ENCODE data around the gene ADAM19.

ADAM19 gene

DNA sequence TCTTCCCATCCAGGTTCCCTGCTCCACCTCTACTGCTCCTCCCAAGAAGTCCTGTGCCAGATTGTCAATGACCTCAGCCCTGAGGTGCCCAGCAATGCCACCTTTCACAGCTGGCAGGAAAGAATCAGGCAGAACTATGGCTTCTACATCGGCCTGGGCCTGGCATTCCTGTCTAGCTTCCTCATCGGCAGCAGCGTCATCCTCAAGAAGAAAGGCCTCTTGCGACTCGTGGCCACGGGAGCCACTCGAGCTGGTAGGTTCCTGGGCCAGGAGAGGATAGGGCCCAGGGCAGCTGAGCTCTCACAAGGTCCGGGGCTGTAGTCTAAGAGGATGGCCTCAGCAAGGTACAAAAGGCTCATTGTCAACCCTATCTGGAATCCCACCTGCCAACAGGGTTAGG, 112.5 kb downstream of the ADAM19 start:
- Mint-ChIP-seq H3K27ac (no peak overlapping the region), H3K36me3 (ENCODE audit: low read depth) (no peaks in the 10 kb centered on the region), H3K4me3 (no peak overlapping the region), H3K9me3 (no peaks in the 10 kb centered on the region), H3K27me3 (ENCODE audit: low read depth, poor library complexity) (peaks cover 51% of the 10 kb centered on the region), H3K4me1 (peaks cover 25% of the 10 kb centered on the region)
- TF ChIP-seq, protein P1, sequence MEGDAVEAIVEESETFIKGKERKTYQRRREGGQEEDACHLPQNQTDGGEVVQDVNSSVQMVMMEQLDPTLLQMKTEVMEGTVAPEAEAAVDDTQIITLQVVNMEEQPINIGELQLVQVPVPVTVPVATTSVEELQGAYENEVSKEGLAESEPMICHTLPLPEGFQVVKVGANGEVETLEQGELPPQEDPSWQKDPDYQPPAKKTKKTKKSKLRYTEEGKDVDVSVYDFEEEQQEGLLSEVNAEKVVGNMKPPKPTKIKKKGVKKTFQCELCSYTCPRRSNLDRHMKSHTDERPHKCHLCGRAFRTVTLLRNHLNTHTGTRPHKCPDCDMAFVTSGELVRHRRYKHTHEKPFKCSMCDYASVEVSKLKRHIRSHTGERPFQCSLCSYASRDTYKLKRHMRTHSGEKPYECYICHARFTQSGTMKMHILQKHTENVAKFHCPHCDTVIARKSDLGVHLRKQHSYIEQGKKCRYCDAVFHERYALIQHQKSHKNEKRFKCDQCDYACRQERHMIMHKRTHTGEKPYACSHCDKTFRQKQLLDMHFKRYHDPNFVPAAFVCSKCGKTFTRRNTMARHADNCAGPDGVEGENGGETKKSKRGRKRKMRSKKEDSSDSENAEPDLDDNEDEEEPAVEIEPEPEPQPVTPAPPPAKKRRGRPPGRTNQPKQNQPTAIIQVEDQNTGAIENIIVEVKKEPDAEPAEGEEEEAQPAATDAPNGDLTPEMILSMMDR (IDR thresholded peaks at IDR 0.05): no peak
- no peak for DNase-seq

DNA sequence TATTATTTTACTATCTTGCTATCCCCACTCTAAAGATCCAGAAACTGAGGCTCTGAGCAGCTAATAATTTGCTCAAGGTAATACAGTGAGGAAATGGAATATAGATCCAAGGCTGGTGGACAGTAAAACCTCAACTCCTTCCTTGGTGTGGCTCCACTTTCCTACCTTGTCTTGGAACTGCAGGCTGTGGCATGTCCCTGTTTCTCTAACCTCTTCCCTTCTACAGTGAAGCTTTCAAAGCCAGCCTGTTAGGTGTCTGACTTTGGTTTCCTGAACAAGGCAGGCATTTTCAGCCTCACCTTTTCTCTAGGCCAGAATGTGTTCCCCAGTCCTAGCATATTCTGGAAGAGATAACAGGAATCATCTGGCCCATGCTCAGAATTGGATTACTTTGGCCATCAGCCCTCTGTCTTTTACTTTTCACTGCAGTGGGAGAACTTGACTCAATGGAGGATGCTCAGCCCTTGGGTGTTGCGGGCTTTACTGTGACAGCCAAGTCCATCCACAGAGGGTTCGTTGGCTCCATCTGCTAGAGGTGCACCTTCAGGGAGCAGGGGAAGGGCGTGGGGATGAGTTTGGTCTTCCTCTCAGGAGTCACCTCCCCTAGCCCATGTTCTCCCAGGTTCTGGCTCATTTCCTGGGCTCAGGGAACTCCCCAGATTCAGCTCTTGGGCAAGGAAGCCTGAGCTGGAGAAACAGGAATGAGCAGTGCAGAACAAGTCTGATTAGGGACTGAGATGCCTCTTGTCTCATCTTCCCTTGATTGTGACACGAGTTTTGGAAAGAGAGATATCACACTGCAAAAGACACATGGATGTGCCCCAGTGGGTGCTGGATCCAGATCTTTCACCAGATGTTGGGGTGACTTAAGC, 114.4 kb downstream of the ADAM19 start:
- peaks cover 60% of the 10 kb centered on the region for H3K27me3 Mint-ChIP-seq (ENCODE audit: low read depth, poor library complexity)
- H3K36me3 Mint-ChIP-seq (ENCODE audit: low read depth): no peaks in the 10 kb centered on the region
- H3K4me1 Mint-ChIP-seq: peaks cover 26% of the 10 kb centered on the region
- peak overlapping the region; percentile 77 for H3K4me3 Mint-ChIP-seq
- TF ChIP-seq, protein P1 (IDR thresholded peaks at IDR 0.05): no peak
- DNase-seq: no peak
- H3K9me3 Mint-ChIP-seq: no peaks in the 10 kb centered on the region
- H3K27ac Mint-ChIP-seq: no peak overlapping the region

DNA sequence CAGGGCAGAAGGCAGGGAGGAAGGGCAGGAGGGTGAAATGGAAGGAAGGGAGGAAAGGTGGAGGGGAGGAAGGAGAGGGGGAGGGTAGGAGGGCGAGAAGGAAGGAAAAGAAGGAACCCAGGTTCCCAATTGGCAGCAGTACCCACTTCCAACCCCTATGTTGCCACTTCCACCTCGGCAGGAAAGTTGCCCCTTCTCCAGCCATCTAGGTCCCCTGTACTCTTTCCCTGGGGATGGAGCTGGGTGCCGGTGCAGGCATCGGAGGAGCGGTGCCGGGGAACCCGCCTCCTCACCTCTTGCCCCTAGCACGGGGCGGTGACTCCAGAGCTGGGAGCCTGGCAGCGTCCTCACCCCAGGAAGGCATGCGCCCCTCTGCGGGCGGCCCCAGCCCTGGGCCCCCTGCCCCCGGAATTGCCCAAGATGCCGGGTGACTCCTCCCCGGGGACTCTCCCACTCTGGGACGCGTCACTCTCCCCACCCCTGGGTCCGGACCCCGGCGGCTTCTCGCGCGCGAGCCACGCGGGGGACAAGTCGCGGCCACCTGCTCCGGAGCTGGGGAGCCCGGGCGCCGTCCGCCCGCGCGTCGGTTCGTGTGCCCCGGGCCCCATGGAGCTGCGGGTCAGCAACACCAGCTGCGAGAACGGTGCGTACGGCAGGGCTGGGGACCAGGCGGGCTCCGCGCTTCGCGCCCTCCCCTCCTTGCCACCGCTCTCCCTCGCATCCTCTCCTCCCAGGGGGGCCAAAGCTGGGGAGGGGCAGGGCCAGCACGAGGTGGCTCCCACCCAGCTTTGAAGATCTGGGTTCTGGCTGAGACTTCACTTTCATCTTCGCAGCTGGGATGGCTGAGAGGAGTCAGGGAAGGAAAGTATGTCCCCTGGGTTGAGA, 115.6 kb downstream of the ADAM19 start, which contains the start of gene NIPAL4:
NIPAL4 (plus strand) TSS at position 499 of the 885 bp plus-strand sequence; CDS start at position 607, 108 bp downstream.
- H3K36me3 Mint-ChIP-seq (ENCODE audit: low read depth): no peaks in the 10 kb centered on the region
- peaks cover 26% of the 10 kb centered on the region for H3K4me1 Mint-ChIP-seq
- peak within 1 kb of the TSS; percentile 77 for H3K4me3 Mint-ChIP-seq
- peak; percentile 50 for DNase-seq
- TF ChIP-seq, protein P1 (IDR thresholded peaks at IDR 0.05): no peak
- H3K27ac Mint-ChIP-seq: no peak within 1 kb of the TSS
- peaks cover 60% of the 10 kb centered on the region for H3K27me3 Mint-ChIP-seq (ENCODE audit: low read depth, poor library complexity)
- no peaks in the 10 kb centered on the region for H3K9me3 Mint-ChIP-seq

DNA sequence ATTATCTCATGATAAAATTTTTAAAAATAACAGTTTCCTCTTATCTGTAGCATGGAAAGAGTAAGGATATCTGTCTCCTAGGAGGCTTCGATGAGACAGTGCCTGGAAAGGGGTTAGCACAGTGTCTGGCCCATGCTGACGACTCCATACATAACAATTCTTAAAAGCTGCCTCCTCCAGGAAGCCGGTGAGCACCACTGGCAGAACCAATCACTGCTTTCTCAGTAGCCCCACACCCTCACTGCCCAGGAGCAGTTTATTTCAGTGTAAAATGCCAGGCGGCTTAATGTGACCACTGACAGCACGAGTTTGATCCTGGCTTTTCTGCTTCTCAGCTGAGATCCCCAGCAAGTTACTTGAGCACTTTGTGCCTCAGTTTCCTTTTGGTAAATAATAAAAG, 116.7 kb downstream of the ADAM19 start:
- H3K27ac Mint-ChIP-seq: no peak overlapping the region
- peaks cover 62% of the 10 kb centered on the region for H3K27me3 Mint-ChIP-seq (ENCODE audit: low read depth, poor library complexity)

DNA sequence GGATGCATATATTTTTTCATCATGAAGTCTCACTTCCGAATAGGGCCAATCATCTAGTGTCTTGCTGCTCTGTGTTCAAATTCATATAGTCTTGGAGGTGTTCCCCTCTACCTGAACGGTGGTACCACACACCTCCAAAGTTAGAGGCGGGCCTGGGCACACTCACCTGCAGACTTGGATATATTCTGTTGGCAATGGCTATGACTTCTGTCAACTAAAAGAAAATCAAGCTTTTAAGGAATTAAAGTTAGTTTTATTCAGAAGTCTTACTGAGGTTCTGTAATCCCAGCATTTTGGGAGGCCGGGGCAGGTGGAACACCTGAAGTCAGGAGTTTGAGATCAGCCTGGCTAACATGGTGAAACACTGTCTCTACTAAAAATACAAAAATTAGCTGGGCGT, 118.2 kb downstream of the ADAM19 start:
- Mint-ChIP-seq H3K4me3 (no peak overlapping the region), H3K4me1 (peaks cover 15% of the 10 kb centered on the region), H3K36me3 (ENCODE audit: low read depth) (no peaks in the 10 kb centered on the region), H3K27ac (no peak overlapping the region), H3K27me3 (ENCODE audit: low read depth, poor library complexity) (peaks cover 53% of the 10 kb centered on the region), H3K9me3 (no peaks in the 10 kb centered on the region)
- no peak for DNase-seq
- TF ChIP-seq, protein P1 (IDR thresholded peaks at IDR 0.05): no peak

More for the DNA sequence above, 116.7 kb downstream of the ADAM19 start:
- Mint-ChIP-seq H3K9me3 (no peaks in the 10 kb centered on the region), H3K36me3 (ENCODE audit: low read depth) (no peaks in the 10 kb centered on the region), H3K4me1 (peaks cover 17% of the 10 kb centered on the region), H3K4me3 (peak overlapping the region; percentile 50)
- no peak for DNase-seq
- TF ChIP-seq, protein P1 (IDR thresholded peaks at IDR 0.05): no peak
